IMR-90 (cell line): ENCODE data around the gene DSE.

Experiments
- BHLHE40 ChIP-seq: fragments of 150-350 bp; IDR thresholded peaks from 2 replicates; pipeline ENCODE4 v1.6.1; 2016; ENCODE audit warnings: mild to moderate bottlenecking, low read depth, low read length
- CEBPB ChIP-seq: IDR thresholded peaks from 2 replicates; pipeline ENCODE4 v1.6.1; 2012; ENCODE audit warnings: low read depth, low read length, improper control_type of control experiment
- FOS ChIP-seq: fragments of 150-350 bp; IDR thresholded peaks from 2 replicates; pipeline ENCODE4 v1.6.1; 2016; ENCODE audit warnings: low read depth, low read length
- MAFK ChIP-seq: IDR thresholded peaks from 2 replicates; pipeline ENCODE4 v1.6.1; 2012; ENCODE audit warnings: low read depth, low read length, improper control_type of control experiment
- MAZ ChIP-seq: IDR thresholded peaks from 2 replicates; pipeline ENCODE4 v1.6.1; 2012; ENCODE audit warnings: low read depth, mild to moderate bottlenecking, low read length, improper control_type of control experiment, moderate library complexity, borderline replicate concordance
- MXI1 ChIP-seq: IDR thresholded peaks from 2 replicates; pipeline ENCODE4 v1.6.1; 2012; ENCODE audit warnings: low read depth, mild to moderate bottlenecking, low read length, moderate library complexity, borderline replicate concordance
- POLR2A ChIP-seq: IDR thresholded peaks from 2 replicates; pipeline ENCODE4 v1.6.1; 2012; ENCODE audit warnings: mild to moderate bottlenecking, low read depth, low read length
- RAD21 ChIP-seq: IDR thresholded peaks from 2 replicates; pipeline ENCODE4 v1.6.1; 2012; ENCODE audit warnings: low read length, improper control_type of control experiment
- RCOR1 ChIP-seq: IDR thresholded peaks from 2 replicates; pipeline ENCODE4 v1.6.1; 2012; ENCODE audit warnings: mild to moderate bottlenecking, low read length, improper control_type of control experiment; ENCODE audit not compliant: insufficient replicate concordance
- SMC3 ChIP-seq: fragments of 150-350 bp; IDR thresholded peaks from 2 replicates; pipeline ENCODE4 v1.6.1; 2016; ENCODE audit warnings: low read depth, mild to moderate bottlenecking, antibody characterized with exemption, low read length, moderate library complexity
- USF2 ChIP-seq: fragments of 150-350 bp; IDR thresholded peaks from 2 replicates; pipeline ENCODE4 v1.6.1; 2017; ENCODE audit warnings: mild to moderate bottlenecking, antibody characterized with exemption, low read length, low read depth
- TF ChIP-seq, protein P1 (sequence below): conservative IDR thresholded peaks from 2 replicates; pipeline ENCODE4 v1.5.1; 2012; ENCODE audit warnings: mild to moderate bottlenecking, low read depth, low read length, improper control_type of control experiment
- TF ChIP-seq, protein P2 (sequence below): fragments of 150-350 bp; IDR thresholded peaks from 2 replicates; pipeline ENCODE4 v1.6.1; 2016; ENCODE audit warnings: low read depth, mild to moderate bottlenecking, low read length, moderate library complexity, borderline replicate concordance

- TF ChIP-seq, protein P1, sequence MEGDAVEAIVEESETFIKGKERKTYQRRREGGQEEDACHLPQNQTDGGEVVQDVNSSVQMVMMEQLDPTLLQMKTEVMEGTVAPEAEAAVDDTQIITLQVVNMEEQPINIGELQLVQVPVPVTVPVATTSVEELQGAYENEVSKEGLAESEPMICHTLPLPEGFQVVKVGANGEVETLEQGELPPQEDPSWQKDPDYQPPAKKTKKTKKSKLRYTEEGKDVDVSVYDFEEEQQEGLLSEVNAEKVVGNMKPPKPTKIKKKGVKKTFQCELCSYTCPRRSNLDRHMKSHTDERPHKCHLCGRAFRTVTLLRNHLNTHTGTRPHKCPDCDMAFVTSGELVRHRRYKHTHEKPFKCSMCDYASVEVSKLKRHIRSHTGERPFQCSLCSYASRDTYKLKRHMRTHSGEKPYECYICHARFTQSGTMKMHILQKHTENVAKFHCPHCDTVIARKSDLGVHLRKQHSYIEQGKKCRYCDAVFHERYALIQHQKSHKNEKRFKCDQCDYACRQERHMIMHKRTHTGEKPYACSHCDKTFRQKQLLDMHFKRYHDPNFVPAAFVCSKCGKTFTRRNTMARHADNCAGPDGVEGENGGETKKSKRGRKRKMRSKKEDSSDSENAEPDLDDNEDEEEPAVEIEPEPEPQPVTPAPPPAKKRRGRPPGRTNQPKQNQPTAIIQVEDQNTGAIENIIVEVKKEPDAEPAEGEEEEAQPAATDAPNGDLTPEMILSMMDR = no peak
- TF ChIP-seq RAD21 (no peak), MAFK (no peak), POLR2A (no peak), FOS (no peak), MXI1 (no peak), CEBPB (no peak), USF2 (no peak), SMC3 (no peak), RCOR1 (no peak), MAZ (no peak), BHLHE40 (no peak)
- TF ChIP-seq, protein P2, sequence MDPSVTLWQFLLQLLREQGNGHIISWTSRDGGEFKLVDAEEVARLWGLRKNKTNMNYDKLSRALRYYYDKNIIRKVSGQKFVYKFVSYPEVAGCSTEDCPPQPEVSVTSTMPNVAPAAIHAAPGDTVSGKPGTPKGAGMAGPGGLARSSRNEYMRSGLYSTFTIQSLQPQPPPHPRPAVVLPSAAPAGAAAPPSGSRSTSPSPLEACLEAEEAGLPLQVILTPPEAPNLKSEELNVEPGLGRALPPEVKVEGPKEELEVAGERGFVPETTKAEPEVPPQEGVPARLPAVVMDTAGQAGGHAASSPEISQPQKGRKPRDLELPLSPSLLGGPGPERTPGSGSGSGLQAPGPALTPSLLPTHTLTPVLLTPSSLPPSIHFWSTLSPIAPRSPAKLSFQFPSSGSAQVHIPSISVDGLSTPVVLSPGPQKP = no peak
Observed at GRCh38 chr6:116369540-116369939, 1.2 kb upstream of the DSE start.
